BLaER1 treated with 17β-estradiol and CSF1 and Interleukin-3, amounts not matched to agents 10 nM and 100 nM (cell line): Measurements from ENCODE around the gene GPR101.

ENCODE experiments used
- H3K27ac ChIP-seq, 11 experiments: shearing (Covaris generic); formaldehyde crosslinking; 2 replicates each; pipeline ENCODE4 v1.8.1; 2022
- H3K27me3 ChIP-seq, 11 experiments: shearing (Covaris generic); formaldehyde crosslinking; 2 replicates each; pipeline ENCODE4 v1.8.1; 2022
- H3K36me3 ChIP-seq, 11 experiments: shearing (Covaris generic); formaldehyde crosslinking; 2 replicates each; pipeline ENCODE4 v1.8.1; 2022
- H3K4me1 ChIP-seq, 10 experiments: shearing (Covaris generic); formaldehyde crosslinking; 2 replicates each; pipeline ENCODE4 v1.8.1; 2022
- H3K4me2 ChIP-seq, 11 experiments: shearing (Covaris generic); formaldehyde crosslinking; 2 replicates each; pipeline ENCODE4 v1.8.1; 2022
- H3K4me3 ChIP-seq, 10 experiments: shearing (Covaris generic); formaldehyde crosslinking; 2 replicates each; pipeline ENCODE4 v1.8.1; 2022
- H3K9ac ChIP-seq, 11 experiments: shearing (Covaris generic); formaldehyde crosslinking; 2 replicates each; pipeline ENCODE4 v1.8.1; 2022
- H3K9me3 ChIP-seq, 11 experiments: shearing (Covaris generic); formaldehyde crosslinking; replicated peaks in 1 of 11; 2 replicates each; pipeline ENCODE4 v1.8.1; 2022
- H4K20me1 ChIP-seq, 11 experiments: shearing (Covaris generic); formaldehyde crosslinking; 2 replicates each; pipeline ENCODE4 v1.8.1; 2022
- Cebpa-rat ChIP-seq, 11 experiments: shearing (Covaris generic); IDR thresholded peaks; 2 replicates each; pipeline ENCODE4 v1.8.1; 2022

GPR101 gene

DNA sequence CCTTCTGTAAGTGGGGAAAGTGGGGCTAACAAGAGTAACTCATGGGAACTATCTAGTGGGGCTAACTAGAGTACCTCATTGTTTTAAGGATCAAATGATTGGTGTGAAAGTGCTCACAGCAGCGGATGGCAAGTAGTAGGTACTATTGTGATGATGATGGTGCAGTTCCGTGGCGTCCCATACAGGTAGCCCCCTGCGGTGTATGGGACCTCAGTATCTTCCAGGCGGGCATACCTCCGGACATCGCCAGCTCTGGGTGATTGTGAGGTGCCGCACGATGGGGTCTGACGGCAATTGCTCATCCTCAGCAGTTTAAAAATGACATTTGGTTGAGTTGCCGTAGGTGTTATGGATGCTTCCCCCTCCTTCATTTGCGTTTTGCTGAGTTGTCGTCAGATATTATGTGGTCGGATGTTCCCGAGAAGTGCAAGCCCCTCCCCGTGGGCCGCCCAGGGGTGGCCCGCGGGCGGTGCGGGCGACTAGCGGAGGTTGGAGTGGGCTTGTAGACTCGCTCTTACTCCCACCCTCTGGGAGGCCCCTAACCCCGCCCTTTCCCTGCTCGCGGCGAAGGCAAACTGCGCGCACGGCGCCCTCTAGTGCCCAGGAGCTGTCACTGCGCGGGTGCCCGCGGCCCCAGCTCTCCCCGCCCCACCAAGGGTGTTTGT, 18.3 kb upstream of the GPR101 start:
- Histone ChIP-seq H3K4me1 (peaks cover 0 to 5% (median 1%) of the 10 kb centered on the region in 10 experiments; a peak in 4 of 20 replicates), H4K20me1 (peaks cover 0 to 3% (median 0%) of the 10 kb centered on the region in 11 experiments; a peak in 2 of 22 replicates), H3K9me3 (peaks cover 0 to 7% (median 0%) of the 10 kb centered on the region in 11 experiments; a peak in 2 of 22 replicates), H3K4me3 (peak overlapping the region in 8 of 10 experiments; percentile 30 to 59 (median 44); a peak in 15 of 20 replicates), H3K27ac (no peak overlapping the region), H3K27me3 (peaks cover 70 to 99% (median 91%) of the 10 kb centered on the region in 11 experiments), H3K4me2 (peak overlapping the region; percentile 43 to 79 (median 69)), H3K9ac (peak overlapping the region in 3 of 11 experiments; percentile 20 to 56 (median 44); a peak in 6 of 22 replicates), H3K36me3 (no peaks in the 10 kb centered on the region)
- no peak for TF ChIP-seq Cebpa-rat (IDR thresholded peaks at IDR 0.05)

DNA sequence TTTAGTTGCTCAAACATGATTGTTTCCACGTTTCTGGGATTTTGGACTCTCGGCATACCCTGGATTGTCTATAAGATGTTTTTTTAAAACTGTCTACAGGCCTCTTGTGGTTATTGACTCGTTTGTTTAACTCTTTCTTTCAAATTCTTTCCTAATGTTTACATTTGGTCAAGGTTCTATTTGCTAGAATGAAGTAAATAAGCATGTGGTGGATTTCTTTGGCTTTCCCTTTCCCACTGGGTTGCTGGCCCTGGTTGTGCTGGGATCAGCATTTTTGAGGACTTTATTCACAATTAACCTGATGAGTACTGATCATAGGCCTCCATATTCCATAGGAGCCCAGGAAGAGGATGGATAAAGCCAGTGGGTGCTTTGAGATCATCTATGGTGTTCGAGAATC, 11.1 kb upstream of the GPR101 start:
- Histone ChIP-seq H4K20me1 (no peaks in the 10 kb centered on the region), H3K4me1 (no peaks in the 10 kb centered on the region), H3K9ac (no peak overlapping the region), H3K9me3 (peaks cover 0 to 31% (median 0%) of the 10 kb centered on the region in 11 experiments; a peak in 3 of 22 replicates), H3K4me3 (no peak overlapping the region), H3K27me3 (peaks cover 65 to 98% (median 92%) of the 10 kb centered on the region in 11 experiments; a peak in 21 of 22 replicates), H3K27ac (no peak overlapping the region), H3K36me3 (no peaks in the 10 kb centered on the region), H3K4me2 (no peak overlapping the region)
- TF ChIP-seq Cebpa-rat (IDR thresholded peaks at IDR 0.05), result no peak

DNA sequence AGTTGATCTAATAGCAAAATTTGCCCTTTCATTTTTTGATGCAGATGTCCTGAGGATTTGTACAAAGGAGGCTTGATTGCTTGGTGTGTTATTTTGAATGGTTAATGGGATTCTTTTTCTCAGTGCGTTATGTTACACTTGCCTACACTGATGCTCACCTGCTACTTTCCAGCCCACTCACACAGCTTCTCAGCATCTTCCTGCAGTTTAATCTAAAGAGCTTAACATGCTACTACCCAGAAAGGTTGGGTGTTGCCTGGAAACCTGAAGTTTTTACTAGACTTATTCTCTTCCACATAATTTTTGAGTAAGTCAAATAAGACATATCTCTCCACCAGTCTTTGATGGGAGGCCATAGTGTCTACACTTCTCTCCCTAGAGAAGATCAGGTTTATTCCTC, 9.9 kb upstream of the GPR101 start:
- no peaks in the 10 kb centered on the region for H3K4me1 ChIP-seq
- H3K27me3 ChIP-seq, result peaks cover 68 to 99% (median 91%) of the 10 kb centered on the region in 11 experiments; a peak in 21 of 22 replicates
- no peak overlapping the region for H3K4me2 ChIP-seq
- H3K4me3 ChIP-seq, result no peak overlapping the region
- H3K27ac ChIP-seq, result no peak overlapping the region
- H3K9me3 ChIP-seq, result peaks cover 0 to 31% (median 0%) of the 10 kb centered on the region in 11 experiments; a peak in 3 of 22 replicates
- no peaks in the 10 kb centered on the region for H3K36me3 ChIP-seq
- no peaks in the 10 kb centered on the region for H4K20me1 ChIP-seq
- TF ChIP-seq Cebpa-rat (IDR thresholded peaks at IDR 0.05), result no peak
- no peak overlapping the region for H3K9ac ChIP-seq

DNA sequence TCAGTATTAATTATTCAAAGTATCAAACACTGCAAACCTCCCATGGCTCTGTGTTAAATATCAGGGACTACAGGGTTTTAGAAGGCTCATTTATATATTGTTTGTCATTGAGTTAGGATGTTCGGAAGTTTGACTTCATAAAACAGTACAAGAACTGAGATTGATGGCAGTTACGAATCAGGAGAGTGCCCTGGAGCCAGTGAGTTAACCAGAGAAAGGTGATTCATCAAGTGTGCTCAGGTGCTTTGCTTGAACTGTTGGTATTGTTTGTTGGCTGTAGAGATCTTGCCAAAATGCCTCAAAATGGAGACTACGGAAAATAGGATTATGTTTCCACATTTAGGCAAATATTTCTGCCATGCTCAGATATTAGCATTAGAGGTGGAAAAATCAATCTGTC, 7.5 kb upstream of the GPR101 start:
- Histone ChIP-seq H4K20me1 (peaks cover 0 to 6% (median 0%) of the 10 kb centered on the region in 11 experiments; a peak in 1 of 22 replicates), H3K9ac (no peak overlapping the region), H3K4me2 (no peak overlapping the region), H3K4me3 (no peak overlapping the region), H3K27ac (no peak overlapping the region), H3K36me3 (no peaks in the 10 kb centered on the region), H3K4me1 (no peaks in the 10 kb centered on the region), H3K27me3 (peaks cover 67 to 99% (median 94%) of the 10 kb centered on the region in 11 experiments), H3K9me3 (peaks cover 0 to 31% (median 0%) of the 10 kb centered on the region in 11 experiments; a peak in 3 of 22 replicates)
- no peak for TF ChIP-seq Cebpa-rat (IDR thresholded peaks at IDR 0.05)

DNA sequence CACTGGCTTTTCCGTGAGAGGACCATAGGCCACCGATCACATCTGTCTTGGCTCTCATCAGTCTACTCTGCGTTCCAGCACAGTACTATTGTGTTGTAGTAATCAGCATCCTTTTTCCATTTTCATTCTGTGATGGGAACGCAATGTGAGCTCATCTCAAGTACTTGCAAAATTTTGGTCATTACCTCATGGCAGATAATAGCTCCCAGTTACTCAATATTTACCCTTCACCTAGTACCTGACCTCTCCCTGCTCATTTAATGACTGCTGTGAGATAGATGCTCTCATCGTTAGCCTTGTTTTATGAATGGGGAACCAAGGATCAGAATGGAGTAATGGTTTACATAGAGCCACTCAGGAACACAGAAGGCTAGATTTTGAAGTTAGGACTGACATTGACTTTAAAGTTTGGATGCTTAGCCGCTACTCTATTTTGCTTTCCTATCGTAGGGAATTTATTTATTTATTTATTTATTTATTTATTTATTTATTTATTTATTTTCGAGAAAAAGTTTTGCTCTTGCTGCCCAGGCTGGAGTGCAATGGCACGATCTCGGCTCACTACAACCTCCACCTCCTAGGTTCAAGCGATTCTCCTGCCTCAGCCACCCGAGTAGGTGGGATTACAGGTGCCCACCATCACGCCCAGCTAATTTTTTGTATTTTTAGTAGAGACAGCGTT, 6.5 kb upstream of the GPR101 start:
- TF ChIP-seq Cebpa-rat (IDR thresholded peaks at IDR 0.05), result no peak
- Histone ChIP-seq H3K9me3 (peaks cover 0 to 26% (median 0%) of the 10 kb centered on the region in 11 experiments; a peak in 2 of 22 replicates), H3K4me2 (no peak overlapping the region), H3K27me3 (peaks cover 68 to 99% (median 94%) of the 10 kb centered on the region in 11 experiments), H3K9ac (no peak overlapping the region), H3K4me3 (no peak overlapping the region), H3K4me1 (no peaks in the 10 kb centered on the region), H3K27ac (no peak overlapping the region), H3K36me3 (no peaks in the 10 kb centered on the region), H4K20me1 (peaks cover 0 to 6% (median 0%) of the 10 kb centered on the region in 11 experiments; a peak in 1 of 22 replicates)

DNA sequence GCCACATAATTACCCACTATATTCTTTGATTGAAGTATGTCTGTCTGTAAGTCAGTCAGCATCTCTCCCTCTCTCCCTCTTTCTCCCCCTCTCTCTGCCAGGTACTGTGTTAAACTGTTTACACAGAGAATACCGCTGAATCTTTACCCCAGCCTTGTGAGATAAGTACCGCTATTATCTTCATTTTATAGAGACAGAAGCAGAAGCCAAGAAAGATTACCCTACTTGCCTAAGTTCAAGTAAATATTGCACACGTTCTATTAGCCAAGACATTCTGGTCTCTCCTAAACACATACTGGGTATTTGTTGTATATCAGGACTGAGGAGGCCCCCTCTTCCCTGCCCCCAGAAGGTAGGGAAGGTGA, 695 bp upstream of the GPR101 start:
- Histone ChIP-seq H3K27me3 (peaks cover 64 to 100% (median 90%) of the 10 kb centered on the region in 11 experiments), H3K4me2 (no peak overlapping the region), H3K4me1 (no peaks in the 10 kb centered on the region), H3K27ac (no peak overlapping the region), H4K20me1 (peaks cover 0 to 6% (median 0%) of the 10 kb centered on the region in 11 experiments; a peak in 1 of 22 replicates), H3K4me3 (no peak overlapping the region), H3K9ac (no peak overlapping the region), H3K9me3 (peaks cover 26 to 41% (median 36%) of the 10 kb centered on the region in 11 experiments; a peak in 21 of 22 replicates), H3K36me3 (no peaks in the 10 kb centered on the region)
- TF ChIP-seq Cebpa-rat (IDR thresholded peaks at IDR 0.05), result no peak

DNA sequence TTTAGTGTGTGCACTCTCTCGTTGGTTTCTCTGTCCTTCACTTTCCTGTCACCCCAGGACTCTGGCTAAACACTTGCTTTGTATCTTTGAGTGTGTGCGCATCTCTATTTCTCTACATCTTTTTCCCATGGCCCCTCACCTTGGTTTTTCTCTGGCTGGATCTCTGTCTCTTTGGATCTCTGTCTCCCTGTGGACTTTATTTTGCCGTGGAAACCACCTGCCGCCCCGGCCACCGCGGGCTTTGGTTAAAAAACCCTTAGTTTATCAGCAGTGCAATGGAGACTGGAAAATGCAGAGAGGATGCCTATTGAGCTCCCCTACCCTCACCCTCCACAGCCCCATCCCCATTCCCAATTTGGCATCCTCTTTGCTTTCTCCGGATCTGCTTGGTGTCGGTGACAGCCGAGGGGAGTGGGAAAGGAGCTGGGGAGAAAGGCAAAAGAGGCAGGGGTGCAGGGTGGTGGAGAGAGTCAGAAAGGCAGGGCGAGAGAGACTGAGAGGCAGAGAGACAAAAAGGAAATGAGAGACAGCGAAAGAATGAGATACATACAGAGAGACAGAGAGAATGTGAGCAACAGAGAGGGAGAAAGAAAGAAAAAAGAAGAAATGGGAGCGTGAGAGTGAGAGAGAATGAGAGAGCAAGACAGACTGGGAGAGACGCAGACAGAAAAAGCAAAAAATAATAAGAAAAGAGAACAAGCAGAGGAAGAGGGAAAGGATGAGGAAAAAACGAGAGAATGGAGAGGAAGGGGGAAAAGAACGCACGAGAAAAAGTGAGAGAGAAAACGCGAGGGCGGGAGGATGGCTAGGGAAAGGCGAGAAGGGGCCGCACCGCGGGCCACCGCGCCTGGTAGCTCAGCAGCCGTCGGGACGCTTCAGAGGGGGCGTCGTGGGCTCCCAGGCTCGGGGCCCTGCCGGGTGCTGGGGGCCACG, 688 bp downstream of the GPR101 start:
- no peak overlapping the region for H3K4me3 ChIP-seq
- no peaks in the 10 kb centered on the region for H3K36me3 ChIP-seq
- H3K9ac ChIP-seq, result no peak overlapping the region
- no peaks in the 10 kb centered on the region for H3K4me1 ChIP-seq
- H3K27me3 ChIP-seq, result peaks cover 66 to 100% (median 91%) of the 10 kb centered on the region in 11 experiments
- no peak overlapping the region for H3K27ac ChIP-seq
- H3K4me2 ChIP-seq, result no peak overlapping the region
- H3K9me3 ChIP-seq, result peaks cover 26 to 41% (median 36%) of the 10 kb centered on the region in 11 experiments; a peak in 21 of 22 replicates
- TF ChIP-seq Cebpa-rat (IDR thresholded peaks at IDR 0.05), result no peak
- peaks cover 0 to 6% (median 0%) of the 10 kb centered on the region in 11 experiments; a peak in 1 of 22 replicates for H4K20me1 ChIP-seq

DNA sequence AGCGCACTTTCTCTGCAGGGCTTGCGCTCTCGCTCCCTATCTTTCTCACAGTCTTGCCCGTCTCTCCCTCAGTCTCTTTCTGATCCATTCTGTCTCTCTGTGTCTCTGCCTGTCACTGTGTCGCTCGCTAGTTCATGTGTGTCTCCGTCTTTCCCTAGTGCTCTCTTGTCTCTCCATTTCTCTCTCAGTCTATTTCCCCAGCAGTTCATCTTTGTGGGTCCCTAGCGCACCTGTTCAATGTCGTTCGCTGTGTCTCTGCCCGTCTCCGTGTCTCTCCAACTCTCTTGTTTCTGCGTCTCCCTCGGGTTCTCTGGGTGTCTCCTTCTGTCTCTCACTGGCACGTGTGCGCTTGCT, 1.5 kb downstream of the GPR101 start:
- Histone ChIP-seq H3K4me3 (no peak overlapping the region), H3K27me3 (peaks cover 66 to 100% (median 91%) of the 10 kb centered on the region in 11 experiments), H3K36me3 (no peaks in the 10 kb centered on the region), H3K9ac (no peak overlapping the region), H3K4me2 (no peak overlapping the region), H3K27ac (no peak overlapping the region), H3K4me1 (no peaks in the 10 kb centered on the region), H4K20me1 (peaks cover 0 to 4% (median 0%) of the 10 kb centered on the region in 11 experiments; a peak in 1 of 22 replicates), H3K9me3 (peaks cover 26 to 41% (median 36%) of the 10 kb centered on the region in 11 experiments; a peak in 21 of 22 replicates)
- no peak for TF ChIP-seq Cebpa-rat (IDR thresholded peaks at IDR 0.05)
